GM19463 (cell line): ENCODE measurements around the gene C9orf50.
"Not testable (repeated sequence)": the region's sequence is repeated elsewhere in the genome, so short reads cannot be mapped to it uniquely, and the experiment has no call there.

Experiments used
- ATAC-seq: cut with Tn5 transposase; IDR thresholded peaks from one replicate; pipeline ENCODE4 v1.9.1; 2021; ENCODE audit warnings: mild to moderate bottlenecking, moderate library complexity; ENCODE audit not compliant: unreplicated experiment

Gene C9orf50, protein sequence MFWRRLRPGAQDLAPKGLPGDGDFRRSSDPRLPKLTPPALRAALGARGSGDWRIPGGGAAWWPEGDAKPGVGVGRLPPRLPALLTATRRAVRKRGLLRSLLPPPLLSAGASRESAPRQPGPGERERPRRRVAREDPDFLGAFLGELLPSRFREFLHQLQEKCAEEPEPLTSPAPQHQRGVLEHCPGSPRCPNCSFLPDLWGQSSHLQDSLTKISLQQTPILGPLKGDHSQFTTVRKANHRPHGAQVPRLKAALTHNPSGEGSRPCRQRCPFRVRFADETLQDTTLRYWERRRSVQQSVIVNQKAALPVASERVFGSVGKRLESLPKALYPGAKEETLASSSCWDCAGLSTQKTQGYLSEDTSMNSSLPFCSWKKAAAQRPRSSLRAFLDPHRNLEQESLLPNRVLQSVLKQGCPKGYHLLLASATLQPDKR

DNA sequence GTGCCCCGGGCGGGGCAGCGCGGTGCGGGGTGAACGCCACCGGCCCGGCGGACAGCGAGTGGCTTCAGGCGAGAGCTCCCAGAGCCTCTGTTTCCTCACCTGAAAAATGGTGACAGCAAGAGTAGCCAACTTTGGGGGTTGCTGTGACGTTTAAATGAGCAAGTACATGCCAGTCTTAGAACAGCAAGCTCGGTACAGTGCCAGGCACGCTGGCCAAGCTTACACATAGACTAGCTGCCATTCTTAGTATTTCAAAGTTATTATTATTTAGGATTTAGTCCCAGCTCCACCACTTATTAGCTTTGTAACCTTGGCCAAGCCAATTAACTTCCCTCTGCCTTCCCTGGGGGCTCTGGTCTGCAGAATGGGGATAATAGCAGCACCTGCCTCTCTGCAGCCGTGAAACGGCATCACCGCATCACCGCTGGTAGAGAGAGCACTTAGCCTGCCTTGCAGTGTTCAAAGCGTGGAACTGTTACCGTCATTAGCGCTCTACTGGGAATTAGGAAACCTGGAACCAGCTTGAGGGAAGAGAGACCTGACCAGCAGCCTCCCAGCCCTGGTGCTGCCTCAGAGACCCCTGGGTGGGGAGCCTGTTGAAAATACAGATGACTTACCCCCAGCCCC is at the start of gene C9orf50:
C9orf50 (minus strand) TSS at position 433 of the 627 bp plus-strand sequence. CDS start 527 bp downstream, outside the sequence.
- no peak for ATAC-seq

DNA sequence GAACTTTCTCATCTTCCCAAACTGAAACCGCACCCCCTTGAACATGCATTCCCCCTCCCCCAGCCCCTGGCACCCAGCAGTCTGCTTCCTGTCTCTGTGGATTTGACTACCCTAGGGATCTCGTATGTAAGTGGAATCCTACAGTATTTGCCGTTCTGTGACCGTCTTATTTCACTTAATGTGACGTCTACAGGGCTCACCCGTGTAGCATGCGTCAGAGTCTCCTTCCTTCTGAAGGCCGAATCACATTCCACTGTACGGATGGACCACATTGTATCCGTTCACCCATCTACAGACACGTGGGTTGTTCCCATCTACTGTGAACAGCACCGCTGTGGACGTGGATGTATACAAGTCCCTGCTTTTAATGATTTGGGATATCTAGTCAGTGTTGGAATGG is 49.0 kb upstream of the C9orf50 start:
- ATAC-seq, result no peak

DNA sequence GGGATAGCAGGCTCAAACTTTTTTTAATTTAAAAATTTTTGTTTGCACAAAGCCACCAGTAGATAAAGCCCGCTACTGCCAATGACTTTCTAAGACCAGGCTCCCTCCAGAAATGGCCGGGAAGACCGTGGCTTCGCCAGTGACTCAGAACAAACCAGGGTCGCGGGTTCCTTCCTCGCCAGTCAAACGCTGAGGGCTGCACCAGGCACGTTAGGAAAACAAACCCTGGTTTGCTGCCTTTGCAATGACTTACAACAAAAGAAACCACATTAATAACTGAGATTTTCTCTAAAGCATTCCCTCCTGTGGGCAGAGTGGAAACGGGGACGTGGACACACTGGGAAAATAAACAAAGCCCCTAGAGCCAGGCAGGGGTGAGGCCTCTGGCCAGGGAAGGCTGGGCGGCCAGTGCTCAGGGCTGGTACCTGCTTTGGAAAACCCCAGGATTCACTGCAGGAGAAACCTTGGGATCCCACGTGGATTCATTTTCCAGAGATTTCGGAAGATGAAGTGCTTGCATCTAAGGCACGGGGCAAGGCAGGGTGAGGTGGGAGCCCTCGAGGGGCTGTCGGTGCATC is 48.3 kb upstream of the C9orf50 start:
- no peak for ATAC-seq

DNA sequence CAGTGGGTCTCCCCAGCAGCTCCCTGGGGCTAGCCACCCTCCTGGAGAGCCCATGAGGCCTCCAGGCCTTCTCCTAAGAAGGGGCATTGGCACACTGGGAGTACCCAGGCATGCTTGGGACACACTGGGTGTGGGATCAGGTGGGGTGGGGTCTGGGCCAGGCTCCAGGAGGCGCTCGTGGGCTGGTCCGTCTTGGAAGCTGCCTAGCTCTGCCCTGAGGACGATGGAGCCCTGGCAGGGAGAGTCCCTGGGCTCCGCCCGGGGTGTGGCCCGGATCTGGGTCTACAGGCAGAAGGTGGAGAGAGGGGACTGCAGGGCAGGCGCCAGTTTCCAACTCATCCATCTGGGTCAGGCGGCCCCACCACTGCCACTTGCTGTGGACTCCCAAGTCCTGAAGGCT is 46.9 kb upstream of the C9orf50 start:
- ATAC-seq, result no peak

DNA sequence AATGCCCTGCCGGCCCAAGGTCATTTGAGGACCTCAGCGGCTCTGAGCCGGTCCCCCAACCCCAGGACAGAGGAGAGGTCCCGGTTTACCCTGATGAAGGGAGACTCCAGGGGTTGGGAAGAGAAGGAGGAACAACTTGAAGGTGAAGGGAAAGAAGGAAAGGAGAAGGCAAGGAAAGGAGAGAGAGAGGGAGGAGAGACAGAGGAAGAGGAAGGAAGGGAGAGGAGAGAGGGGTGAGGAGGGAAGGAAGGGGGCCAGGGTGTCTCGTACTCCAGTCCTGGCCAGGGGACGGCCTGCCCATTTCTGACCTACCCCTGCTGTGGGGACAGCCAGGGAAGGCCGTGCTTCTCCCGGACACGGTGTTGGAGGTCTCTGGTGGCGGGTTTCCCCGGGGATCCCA is 46.5 kb upstream of the C9orf50 start:
- ATAC-seq, result no peak

DNA sequence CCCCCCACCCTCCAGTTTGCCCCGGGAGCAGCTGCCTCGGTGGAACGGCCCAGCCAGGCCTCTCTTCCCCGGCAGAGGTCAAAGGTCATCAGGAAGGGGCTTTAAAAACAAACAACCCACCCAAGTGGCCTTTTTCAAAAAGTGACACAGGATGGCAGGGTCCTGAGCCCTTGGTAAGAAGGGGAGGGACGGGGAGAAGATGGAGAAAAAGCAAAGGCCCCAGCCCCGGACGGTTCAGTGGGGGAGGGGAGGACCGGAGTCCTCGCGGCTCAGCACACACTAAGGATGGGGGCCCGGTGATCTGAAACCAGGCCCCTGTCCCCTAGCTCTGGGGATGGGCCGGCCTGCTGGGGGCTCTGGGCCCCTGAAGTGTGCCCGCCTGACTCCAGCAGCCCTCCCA is 45.7 kb upstream of the C9orf50 start:
- no peak for ATAC-seq

DNA sequence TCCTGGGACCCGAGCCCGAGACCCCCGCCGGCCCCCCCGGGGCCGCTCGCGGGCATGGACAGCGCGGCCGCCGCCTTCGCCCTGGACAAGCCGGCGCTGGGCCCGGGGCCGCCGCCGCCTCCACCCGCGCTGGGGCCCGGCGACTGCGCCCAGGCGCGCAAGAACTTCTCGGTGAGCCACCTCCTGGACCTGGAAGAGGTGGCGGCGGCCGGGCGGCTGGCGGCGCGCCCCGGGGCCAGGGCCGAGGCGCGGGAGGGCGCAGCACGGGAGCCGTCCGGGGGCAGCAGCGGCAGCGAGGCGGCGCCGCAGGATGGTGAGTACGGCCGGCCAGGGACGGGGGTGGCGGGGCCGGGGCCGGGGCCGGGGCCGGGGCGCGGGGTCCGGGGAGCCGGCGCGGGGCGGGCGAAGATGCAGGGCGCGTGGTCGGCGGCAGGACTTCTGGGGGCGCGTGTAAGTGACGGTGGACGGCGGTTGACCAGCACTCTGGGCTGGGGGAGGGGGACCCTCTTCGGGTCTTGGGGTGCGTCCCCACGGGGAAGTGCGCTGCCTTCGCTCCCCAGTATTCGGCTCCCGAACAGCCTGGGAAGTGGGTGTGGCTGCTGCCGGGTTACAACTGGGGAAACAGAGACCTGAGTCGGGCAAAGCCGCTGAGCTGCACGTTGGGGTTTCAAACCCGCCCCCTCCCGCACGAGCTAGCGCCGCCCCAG is 45.1 kb upstream of the C9orf50 start:
- no peak for ATAC-seq

DNA sequence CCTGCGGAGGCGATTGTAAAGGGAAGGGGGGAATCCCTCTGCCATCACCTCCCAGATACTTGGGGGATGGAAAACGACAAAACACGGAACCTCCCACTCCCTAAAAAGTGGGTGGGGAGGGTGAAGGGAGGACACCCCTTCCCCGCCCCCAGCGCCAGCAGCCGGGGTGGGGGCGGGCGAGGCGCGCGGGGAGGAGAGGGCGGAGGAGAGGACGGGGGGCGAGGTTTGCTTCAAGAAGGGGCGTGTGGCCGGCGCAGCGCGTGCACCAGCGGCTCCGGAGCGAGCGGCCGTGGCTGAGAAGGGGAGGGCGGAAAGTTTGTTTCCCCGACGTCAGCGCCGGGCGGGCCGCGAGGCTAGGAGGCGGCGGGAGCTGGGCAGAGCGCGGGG is 44.5 kb upstream of the C9orf50 start, which contains the start of gene PRRX2:
PRRX2 (plus strand) TSS at position 259 of the 387 bp plus-strand sequence. CDS start 221 bp downstream, outside the sequence.
- no peak for ATAC-seq

DNA sequence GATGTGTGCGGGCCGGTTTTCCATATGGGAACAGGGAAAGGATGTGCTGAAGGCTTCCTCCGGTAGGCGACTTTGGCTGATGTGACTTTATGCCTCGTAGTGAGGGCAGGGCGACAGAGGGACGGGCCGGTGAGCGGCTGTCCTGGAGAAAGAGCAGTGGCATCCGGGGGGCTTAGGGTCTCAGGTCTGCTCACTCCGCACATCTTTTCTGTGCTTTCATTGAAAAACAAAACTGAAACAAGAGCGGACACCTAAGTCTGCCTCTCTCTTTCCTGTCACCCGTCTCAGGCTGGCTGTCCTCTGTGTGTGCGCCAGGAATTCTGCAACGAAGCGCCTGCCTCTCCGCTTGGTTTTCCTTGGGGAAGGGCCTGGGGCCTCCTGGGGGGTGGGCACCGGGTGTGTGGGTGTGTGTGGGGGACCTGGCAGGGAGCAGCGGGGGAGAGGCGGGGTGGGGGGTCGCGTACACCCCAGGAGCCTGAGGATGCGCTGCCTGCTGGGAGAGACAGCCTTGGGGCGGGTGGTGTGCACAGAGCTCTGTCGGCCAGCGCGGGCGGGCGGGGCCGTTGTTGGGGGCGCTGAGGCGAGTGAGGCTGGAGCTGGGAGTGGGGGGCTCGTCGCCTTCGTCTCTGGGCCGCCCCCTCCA is 44.0 kb upstream of the C9orf50 start:
- ATAC-seq, result no peak

DNA sequence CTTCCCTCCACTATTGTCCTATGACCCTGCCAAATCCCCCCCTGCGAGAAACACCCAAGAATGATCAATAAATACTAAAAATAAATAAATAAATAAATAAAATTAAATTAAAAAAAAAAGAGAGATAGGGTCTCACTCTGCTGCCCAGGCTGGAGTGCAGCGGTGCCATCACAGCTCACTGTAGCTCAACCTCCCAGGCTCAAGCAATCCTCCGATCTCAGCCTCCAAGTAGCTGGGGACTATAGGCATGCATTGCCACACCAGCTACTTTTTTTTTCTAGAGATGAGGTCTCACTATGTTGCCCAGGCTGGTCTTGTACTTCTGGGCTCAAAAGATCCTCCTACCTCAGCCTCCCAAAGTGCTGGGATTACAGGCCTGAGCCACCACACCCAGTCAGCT is 41.3 kb upstream of the C9orf50 start:
- not testable (repeated sequence) for ATAC-seq

DNA sequence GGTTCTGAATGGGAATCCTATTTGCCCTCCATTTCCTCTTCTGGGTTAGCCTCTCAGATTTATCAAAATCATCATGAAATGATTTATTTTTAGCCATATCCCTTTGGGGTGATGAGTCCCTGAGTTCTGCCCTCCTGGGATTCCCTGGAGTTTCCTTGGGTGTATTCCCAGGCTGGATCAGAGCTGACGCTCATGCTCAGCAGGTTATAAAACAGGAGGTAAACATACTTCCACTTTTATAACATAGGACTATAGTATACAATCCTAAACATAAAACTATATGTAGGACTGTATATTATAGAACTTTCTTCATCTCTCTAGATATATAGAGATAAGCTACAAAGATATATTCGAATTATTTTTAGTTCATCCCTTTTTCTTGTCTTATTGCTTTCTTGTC is 40.1 kb upstream of the C9orf50 start:
- no peak for ATAC-seq

DNA sequence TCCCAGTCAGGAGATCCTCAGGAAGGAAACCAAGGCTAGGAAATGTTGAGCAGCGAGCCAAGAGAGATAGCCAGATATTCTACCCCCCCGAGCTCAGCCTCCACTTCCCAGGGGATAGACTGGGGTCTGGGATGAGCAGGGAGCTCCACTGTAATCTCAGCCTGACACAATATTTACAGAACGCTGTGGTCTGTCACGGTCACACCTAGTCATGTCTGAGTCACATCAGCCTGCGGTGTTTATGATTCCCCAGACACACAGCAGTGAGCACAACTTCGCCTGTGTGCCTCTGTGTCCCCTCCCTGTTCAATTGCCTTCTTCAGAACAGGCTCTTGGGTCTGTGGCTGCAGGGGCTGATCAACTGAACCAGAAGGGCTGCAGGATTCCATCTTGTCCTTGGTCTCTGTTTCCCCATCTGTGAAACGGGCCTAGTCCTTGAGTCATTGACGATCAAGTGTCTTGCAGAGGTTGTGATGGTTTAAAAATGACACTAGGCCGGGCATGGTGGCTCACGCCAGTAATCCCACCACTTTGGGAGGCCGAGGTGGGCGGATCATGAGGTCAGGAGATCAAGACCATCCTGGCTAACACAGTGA is 36.0 kb upstream of the C9orf50 start:
- no peak for ATAC-seq

DNA sequence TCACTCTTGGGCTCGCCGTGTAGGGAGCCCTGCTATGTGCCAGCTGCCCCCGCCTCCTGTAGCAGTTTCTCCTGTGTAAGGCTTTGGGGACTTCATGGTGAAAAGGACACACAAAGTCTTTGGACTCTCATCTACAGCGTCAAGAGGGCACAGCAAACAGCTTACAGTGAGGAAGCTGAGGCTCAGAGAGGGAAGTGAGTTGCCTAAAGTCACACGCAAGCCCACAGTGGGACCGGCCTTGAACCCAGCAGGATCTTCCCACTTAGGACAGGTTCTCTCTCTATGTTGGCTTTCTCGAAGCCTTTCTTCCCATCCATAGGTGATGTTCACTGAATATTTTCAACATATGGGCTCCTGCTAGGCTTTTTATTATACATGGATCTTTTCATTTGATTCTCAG is 34.8 kb upstream of the C9orf50 start:
- ATAC-seq, result no peak

DNA sequence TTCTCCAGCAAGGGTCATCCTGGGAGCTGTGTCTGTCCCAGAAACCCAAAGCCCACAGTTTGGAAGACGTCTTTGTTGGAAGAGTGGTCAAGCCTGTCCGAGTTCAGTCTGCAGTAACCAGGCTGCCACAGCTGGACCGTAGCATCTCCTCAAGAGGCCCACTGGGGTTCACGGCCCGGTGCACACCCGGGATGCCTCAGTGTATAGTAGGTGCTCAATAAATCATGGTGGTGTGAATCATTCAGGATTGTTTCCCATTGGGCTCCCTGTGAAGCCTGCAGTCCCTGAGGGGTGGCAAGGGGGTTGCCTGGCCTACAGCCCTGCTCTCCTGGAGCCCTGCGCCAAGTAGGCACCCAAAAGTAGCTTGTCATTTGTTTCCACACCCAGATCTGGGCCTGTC is 34.3 kb upstream of the C9orf50 start:
- ATAC-seq, result no peak

DNA sequence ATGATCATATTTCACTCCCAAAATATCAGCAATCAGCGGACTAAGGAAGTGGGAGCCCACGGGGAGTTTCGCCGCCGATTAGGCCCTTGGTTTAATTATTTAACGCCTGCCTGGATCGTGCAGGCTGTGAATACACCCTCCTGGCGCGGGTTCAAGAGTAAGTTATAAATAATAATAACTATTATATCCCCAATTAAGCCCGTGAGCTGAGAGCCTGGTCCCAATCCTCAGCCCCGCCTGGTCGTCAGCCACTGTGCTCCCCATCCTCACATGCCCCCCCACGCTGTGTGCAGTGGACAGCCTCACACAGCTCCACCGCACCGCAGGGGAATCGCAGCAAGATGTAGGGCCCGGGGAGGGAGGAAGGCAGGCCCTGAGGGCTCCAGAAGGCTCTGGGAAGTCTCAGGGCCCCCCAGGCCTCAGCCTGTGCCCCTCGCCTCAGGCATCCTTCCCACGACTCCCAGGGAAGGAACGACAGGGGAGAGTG is 33.7 kb upstream of the C9orf50 start:
- no peak for ATAC-seq

DNA sequence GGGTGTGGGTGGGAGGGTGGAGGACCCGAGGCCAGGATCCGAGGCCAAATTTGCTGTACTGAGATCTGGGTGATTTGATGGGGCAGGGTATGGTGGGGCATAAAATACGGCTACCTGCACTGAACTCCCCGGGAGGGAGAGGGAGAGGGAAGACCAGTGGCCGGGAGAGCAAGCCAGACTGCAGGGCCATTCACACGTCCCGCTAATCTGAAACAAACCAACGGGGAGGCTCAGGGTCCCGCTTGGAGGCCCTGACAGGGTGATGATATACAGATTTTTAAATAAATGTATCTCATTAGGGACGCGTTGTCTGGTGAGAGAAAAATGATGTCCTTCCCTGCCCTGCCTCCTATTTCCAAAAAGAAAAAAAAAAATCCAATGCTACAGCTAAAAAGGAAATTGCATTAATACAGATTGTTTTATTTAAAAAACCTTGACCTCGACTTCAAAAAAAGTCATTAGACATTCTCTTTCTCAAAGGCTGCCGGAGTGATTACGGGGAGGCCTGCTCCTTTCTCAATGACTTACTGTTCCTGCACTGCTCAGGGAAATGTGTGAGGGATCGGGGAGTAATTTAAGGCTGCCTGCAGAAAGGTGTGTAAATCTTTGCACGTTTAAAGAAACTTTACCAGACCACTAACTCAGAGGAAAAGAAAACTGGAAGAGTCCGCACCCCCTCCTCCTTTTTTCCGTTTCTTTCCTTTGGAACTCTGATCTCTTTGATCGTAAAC is 33.1 kb upstream of the C9orf50 start:
- no peak for ATAC-seq

DNA sequence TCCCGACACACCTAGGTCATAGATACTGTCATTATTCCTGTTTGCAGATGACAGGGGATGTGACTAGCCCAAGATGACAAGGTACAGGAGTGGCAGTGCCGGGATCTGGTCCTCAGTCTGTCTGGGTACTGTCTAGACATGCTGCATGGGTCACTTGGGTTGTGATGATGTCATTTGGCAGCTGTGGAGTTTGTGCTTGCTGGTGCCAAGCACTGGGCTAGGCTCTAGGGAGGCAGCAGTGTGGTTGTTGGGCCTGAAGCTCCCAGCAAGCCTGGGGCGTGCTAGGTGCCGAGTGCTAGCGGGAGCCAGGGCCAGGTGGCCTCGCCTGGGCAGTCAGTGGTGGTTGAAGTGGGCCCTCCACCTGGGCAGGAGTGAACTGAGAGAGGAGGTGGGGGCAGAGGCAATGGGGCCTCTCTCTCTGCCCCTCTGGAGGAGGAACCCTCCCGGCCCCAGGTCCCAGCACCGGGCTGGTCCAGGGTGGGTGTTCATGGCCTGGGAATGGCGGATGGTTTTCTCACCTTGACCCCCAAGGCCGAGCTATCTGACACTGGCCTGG is 29.9 kb upstream of the C9orf50 start:
- no peak for ATAC-seq

DNA sequence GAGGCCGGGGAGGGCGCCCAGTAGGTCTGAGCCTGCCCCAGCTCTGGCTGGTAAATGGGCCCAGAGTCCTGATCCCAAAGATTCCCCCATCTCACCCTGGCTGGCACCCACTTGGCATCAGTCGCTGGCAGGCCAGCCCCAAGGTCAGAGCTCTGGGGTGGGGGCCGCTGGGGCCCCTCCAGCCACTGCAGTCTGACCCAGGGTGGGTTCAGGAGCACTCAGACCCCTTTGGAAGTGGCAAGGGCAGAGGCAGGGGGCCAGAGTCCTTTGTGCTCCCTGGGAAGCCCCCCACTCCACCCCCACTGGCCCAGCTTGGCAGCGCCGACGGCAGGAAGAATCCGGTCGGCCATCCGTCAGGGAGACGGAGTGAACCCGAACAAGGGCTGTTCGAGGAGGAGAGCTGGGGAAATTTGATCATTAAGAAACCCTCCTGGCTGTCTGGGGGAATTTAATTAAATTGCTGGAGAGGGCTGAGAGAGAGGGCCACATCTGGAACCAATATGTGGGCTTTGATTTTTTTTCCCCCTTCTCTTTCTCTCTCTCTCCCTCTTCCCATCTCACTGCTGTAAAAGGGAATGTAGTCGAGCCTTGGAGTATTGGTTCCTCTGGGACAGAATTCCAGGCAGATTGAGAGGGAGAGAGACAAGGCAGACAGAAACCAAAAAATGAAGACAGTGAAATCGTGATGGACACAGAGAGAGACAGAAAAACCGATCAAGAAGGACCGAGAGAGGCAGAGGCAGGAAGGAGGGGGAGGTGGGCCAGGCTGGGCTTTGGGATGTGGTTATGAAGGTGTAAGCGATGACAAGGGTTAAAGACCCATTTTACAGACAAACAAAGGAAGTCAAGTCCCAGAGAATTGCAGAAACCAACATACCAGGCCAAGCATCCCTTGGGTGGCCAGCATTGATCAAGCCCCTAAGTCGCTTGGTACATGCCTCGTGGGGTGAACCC is 29.1 kb upstream of the C9orf50 start:
- no peak for ATAC-seq
